ENCODE results near the gene PCGF3.

PCGF3 gene

GRCh38 chr4:808860-809570, 103.4 kb downstream of the PCGF3 start:
- Mint-ChIP-seq H3K9me3 (no peaks in the 10 kb centered on the region), H3K27me3 (peaks cover 21% of the 10 kb centered on the region), H3K4me1 (no peaks in the 10 kb centered on the region), H3K4me3 (no peak overlapping the region), H3K27ac (no peak overlapping the region), H3K36me3 (no peaks in the 10 kb centered on the region)

GRCh38 chr4:813900-814299, 108.3 kb downstream of the PCGF3 start:
- no peak overlapping the region for H3K4me3 Mint-ChIP-seq
- no peaks in the 10 kb centered on the region for H3K9me3 Mint-ChIP-seq
- H3K36me3 Mint-ChIP-seq = no peaks in the 10 kb centered on the region
- no peaks in the 10 kb centered on the region for H3K4me1 Mint-ChIP-seq
- H3K27me3 Mint-ChIP-seq = peaks cover 32% of the 10 kb centered on the region
- H3K27ac Mint-ChIP-seq = no peak overlapping the region

GRCh38 chr4:814312-814850, 108.7 kb downstream of the PCGF3 start:
- Mint-ChIP-seq H3K4me3 (no peak overlapping the region), H3K9me3 (no peaks in the 10 kb centered on the region), H3K36me3 (no peaks in the 10 kb centered on the region), H3K27me3 (peaks cover 32% of the 10 kb centered on the region), H3K27ac (peak overlapping the region; percentile 15), H3K4me1 (no peaks in the 10 kb centered on the region)

GRCh38 chr4:815464-816146, 110.0 kb downstream of the PCGF3 start:
- H3K36me3 Mint-ChIP-seq = no peaks in the 10 kb centered on the region
- no peak overlapping the region for H3K4me3 Mint-ChIP-seq
- H3K4me1 Mint-ChIP-seq = no peaks in the 10 kb centered on the region
- H3K27me3 Mint-ChIP-seq = peaks cover 32% of the 10 kb centered on the region
- H3K27ac Mint-ChIP-seq = no peak overlapping the region
- H3K9me3 Mint-ChIP-seq = no peaks in the 10 kb centered on the region

- H3K4me3 Mint-ChIP-seq = no peak overlapping the region
- H3K27ac Mint-ChIP-seq = no peak overlapping the region
- no peaks in the 10 kb centered on the region for H3K4me1 Mint-ChIP-seq
- peaks cover 1% of the 10 kb centered on the region for H3K36me3 Mint-ChIP-seq
- H3K9me3 Mint-ChIP-seq = no peaks in the 10 kb centered on the region
- peaks cover 35% of the 10 kb centered on the region for H3K27me3 Mint-ChIP-seq
These were observed 112.7 kb downstream of the PCGF3 start for GRCh38 chr4:818106-818921.

- Mint-ChIP-seq H3K27ac (no peak overlapping the region), H3K4me3 (no peak overlapping the region), H3K4me1 (no peaks in the 10 kb centered on the region), H3K27me3 (peaks cover 28% of the 10 kb centered on the region), H3K36me3 (peaks cover 1% of the 10 kb centered on the region), H3K9me3 (no peaks in the 10 kb centered on the region)
These were observed 114.0 kb downstream of the PCGF3 start for GRCh38 chr4:819401-820229.
